ENCODE results near the gene CALM1.

CALM1 gene

GRCh38 chr14:90454041-90455000, 57.5 kb downstream of the CALM1 start:
- TF ChIP-seq, protein P1, sequence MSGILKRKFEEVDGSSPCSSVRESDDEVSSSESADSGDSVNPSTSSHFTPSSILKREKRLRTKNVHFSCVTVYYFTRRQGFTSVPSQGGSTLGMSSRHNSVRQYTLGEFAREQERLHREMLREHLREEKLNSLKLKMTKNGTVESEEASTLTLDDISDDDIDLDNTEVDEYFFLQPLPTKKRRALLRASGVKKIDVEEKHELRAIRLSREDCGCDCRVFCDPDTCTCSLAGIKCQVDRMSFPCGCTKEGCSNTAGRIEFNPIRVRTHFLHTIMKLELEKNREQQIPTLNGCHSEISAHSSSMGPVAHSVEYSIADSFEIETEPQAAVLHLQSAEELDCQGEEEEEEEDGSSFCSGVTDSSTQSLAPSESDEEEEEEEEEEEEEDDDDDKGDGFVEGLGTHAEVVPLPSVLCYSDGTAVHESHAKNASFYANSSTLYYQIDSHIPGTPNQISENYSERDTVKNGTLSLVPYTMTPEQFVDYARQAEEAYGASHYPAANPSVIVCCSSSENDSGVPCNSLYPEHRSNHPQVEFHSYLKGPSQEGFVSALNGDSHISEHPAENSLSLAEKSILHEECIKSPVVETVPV (CRISPR knock-in tag; IDR thresholded peaks at IDR 0.05): no peak
- TF ChIP-seq ZNF8 (CRISPR knock-in tag; IDR thresholded peaks at IDR 0.05) (0 out of 2 replicates have a peak, but pooled peaks have one; percentile 11), ZNF565 (CRISPR knock-in tag; conservative IDR thresholded peaks at IDR 0.05; ENCODE audit: low read depth) (0 out of 2 replicates have a peak, but pooled peaks have one; percentile 51)
- ATAC-seq: peak; percentile 93

GRCh38 chr14:90455100-90455571, 58.3 kb downstream of the CALM1 start:
- no peak for ATAC-seq
- no peak for TF ChIP-seq TCF4 (CRISPR knock-in tag; IDR thresholded peaks at IDR 0.05; ENCODE audit: borderline replicate concordance)
- no peak for TF ChIP-seq PPARA (CRISPR knock-in tag; IDR thresholded peaks at IDR 0.05; ENCODE audit: borderline replicate concordance)
- no peak for TF ChIP-seq GLIS3 (CRISPR knock-in tag; IDR thresholded peaks at IDR 0.05)
- no peak for TF ChIP-seq TOX (CRISPR knock-in tag; IDR thresholded peaks at IDR 0.05; ENCODE audit: borderline replicate concordance)
- TF ChIP-seq, protein P1 (CRISPR knock-in tag; IDR thresholded peaks at IDR 0.05): no peak
- TF ChIP-seq ESRRG (CRISPR knock-in tag; IDR thresholded peaks at IDR 0.05): no peak
- TF ChIP-seq, protein P2, sequence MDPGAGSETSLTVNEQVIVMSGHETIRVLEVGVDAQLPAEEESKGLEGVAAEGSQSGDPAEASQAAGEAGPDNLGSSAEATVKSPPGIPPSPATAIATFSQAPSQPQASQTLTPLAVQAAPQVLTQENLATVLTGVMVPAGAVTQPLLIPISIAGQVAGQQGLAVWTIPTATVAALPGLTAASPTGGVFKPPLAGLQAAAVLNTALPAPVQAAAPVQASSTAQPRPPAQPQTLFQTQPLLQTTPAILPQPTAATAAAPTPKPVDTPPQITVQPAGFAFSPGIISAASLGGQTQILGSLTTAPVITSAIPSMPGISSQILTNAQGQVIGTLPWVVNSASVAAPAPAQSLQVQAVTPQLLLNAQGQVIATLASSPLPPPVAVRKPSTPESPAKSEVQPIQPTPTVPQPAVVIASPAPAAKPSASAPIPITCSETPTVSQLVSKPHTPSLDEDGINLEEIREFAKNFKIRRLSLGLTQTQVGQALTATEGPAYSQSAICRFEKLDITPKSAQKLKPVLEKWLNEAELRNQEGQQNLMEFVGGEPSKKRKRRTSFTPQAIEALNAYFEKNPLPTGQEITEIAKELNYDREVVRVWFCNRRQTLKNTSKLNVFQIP (CRISPR knock-in tag; IDR thresholded peaks at IDR 0.05; ENCODE audit: borderline replicate concordance, low read depth): no peak
- TF ChIP-seq, protein P3, sequence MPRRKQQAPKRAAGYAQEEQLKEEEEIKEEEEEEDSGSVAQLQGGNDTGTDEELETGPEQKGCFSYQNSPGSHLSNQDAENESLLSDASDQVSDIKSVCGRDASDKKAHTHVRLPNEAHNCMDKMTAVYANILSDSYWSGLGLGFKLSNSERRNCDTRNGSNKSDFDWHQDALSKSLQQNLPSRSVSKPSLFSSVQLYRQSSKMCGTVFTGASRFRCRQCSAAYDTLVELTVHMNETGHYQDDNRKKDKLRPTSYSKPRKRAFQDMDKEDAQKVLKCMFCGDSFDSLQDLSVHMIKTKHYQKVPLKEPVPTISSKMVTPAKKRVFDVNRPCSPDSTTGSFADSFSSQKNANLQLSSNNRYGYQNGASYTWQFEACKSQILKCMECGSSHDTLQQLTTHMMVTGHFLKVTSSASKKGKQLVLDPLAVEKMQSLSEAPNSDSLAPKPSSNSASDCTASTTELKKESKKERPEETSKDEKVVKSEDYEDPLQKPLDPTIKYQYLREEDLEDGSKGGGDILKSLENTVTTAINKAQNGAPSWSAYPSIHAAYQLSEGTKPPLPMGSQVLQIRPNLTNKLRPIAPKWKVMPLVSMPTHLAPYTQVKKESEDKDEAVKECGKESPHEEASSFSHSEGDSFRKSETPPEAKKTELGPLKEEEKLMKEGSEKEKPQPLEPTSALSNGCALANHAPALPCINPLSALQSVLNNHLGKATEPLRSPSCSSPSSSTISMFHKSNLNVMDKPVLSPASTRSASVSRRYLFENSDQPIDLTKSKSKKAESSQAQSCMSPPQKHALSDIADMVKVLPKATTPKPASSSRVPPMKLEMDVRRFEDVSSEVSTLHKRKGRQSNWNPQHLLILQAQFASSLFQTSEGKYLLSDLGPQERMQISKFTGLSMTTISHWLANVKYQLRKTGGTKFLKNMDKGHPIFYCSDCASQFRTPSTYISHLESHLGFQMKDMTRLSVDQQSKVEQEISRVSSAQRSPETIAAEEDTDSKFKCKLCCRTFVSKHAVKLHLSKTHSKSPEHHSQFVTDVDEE (CRISPR knock-in tag; IDR thresholded peaks at IDR 0.05): no peak
- no peak for TF ChIP-seq ZFP30 (CRISPR knock-in tag; IDR thresholded peaks at IDR 0.05)
- no peak for TF ChIP-seq RARB (CRISPR knock-in tag; IDR thresholded peaks at IDR 0.05)
- no peak for TF ChIP-seq ZNF8 (CRISPR knock-in tag; IDR thresholded peaks at IDR 0.05)

DNA sequence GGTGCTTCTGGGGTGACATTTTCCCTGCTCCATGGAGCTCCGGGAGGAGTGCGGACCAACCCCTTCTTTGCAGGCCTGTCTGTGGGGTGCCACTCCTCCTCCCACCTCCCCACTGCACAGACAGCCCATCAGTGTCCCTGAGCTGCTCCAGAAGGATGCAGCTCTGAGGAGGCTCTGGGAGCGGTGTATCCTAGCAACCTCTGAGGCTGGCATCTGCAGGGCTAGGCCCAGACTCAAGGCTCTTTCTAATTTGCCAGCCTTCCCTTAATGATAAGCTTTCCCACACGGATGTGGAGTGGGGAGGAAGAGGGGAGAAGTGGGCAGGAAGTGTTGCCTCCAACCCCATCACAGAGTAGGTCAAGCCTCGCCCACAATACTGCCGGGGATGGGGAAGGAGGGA, 59.7 kb downstream of the CALM1 start:
- TF ChIP-seq ZFP3 (CRISPR knock-in tag; IDR thresholded peaks at IDR 0.05) (no peak), BACH2 (CRISPR knock-in tag; IDR thresholded peaks at IDR 0.05; ENCODE audit: borderline replicate concordance) (no peak), SNAI2 (CRISPR knock-in tag; IDR thresholded peaks at IDR 0.05) (no peak), ZC3H10 (CRISPR knock-in tag; IDR thresholded peaks at IDR 0.05) (no peak), OSR1 (CRISPR knock-in tag; IDR thresholded peaks at IDR 0.05) (no peak)
- TF ChIP-seq, protein P3 (CRISPR knock-in tag; IDR thresholded peaks at IDR 0.05): no peak

More for the DNA sequence above, 59.7 kb downstream of the CALM1 start:
- ATAC-seq: no peak
